ENCODE data around the gene RTBDN. TPM values are rescaled to one million over a fixed set of nuclear protein-coding genes. Genes with fewer than 3 reads are reported as not detected.

The RTBDN gene
- total RNA-seq, 1 experiment from 2014 or later, result 25.1 TPM

GRCh38 chr19:12837225-12837624 is 2.8 kb upstream of the RTBDN start:
- peaks cover 46 to 78% of the 10 kb centered on the region in 2 experiments for H3K4me1 ChIP-seq (ENCODE audit: control insufficient read depth in 1 of 2, insufficient read depth in 2 of 2, low read length in 2 of 2)
- no peak overlapping the region for H3K27ac ChIP-seq (ENCODE audit: low read depth, low read length)
- ChIA-PET POLR2A (interaction anchor here (0.6 to 1.1 kb wide), 3 partner anchors 12 to 61 kb away, joined by 3 to 4 read pairs (median 4); no protein-coding TSS in a partner anchor), RAD21 (ENCODE audit: low non-redundant PET in 1 of 2, low total read pairs in 2 of 2, uncharacterized antibody in 2 of 2, unreplicated experiment in 2 of 2) (no interaction called here), CTCF (interaction anchor here (0.7 to 1.4 kb wide), 13 partner anchors 9 to 140 kb away, joined by 3 to 8 read pairs (median 3); partner anchors contain the start of genes GCDH and GET3)
- DNase-seq (ENCODE audit: low read depth, low spot score) (no peak), ATAC-seq (no peak)
- intact Hi-C loops (cut with micrococcal nuclease), result loop anchor here (5.0 kb wide), 2 partner anchors 35 to 120 kb away; partner anchors contain the start of genes PRDX2 and THSD8
- no peaks in the 10 kb centered on the region for H3K9me3 ChIP-seq (ENCODE audit: control insufficient read depth in 1 of 2, insufficient read depth in 1 of 2, low read depth in 1 of 2, low read length in 2 of 2)
- H3K9me2 ChIP-seq (ENCODE audit: insufficient read depth), result no peaks in the 10 kb centered on the region
- no peak overlapping the region for H2AFZ ChIP-seq (ENCODE audit: low read depth, low read length, poor library complexity, severe bottlenecking)
- peaks cover 26% of the 10 kb centered on the region; the same call in 1 of the 2 replicates for H3K79me2 ChIP-seq (ENCODE audit: insufficient read depth, low read length)
- peak overlapping the region; percentile 91 for H3K4me2 ChIP-seq (ENCODE audit: low read length)
- H3K27me3 ChIP-seq (ENCODE audit: insufficient read depth, low read length), result no peaks in the 10 kb centered on the region
- no peak for TF ChIP-seq POLR2AphosphoS5 (IDR thresholded peaks at IDR 0.05; ENCODE audit: low read depth, low read length)
- TF ChIP-seq MAX (IDR thresholded peaks at IDR 0.05), result peak; percentile 19; the same call in 1 of the 2 replicates
- TF ChIP-seq CTCF (IDR thresholded peaks at IDR 0.05 in 2 of 3, conservative IDR thresholded peaks at IDR 0.05 in 1 of 3; ENCODE audit: borderline replicate concordance in 1 of 3, insufficient read depth in 1 of 3, low read depth in 2 of 3, low read length in 2 of 3), result no peak
- no peak for TF ChIP-seq ATF3 (IDR thresholded peaks at IDR 0.05)
- TF ChIP-seq ZFX (IDR thresholded peaks at IDR 0.05), result no peak
- no peak for TF ChIP-seq ELF1 (IDR thresholded peaks at IDR 0.05; ENCODE audit: borderline replicate concordance, low read depth)
- TF ChIP-seq CEBPB (IDR thresholded peaks at IDR 0.05; ENCODE audit: low read depth), result no peak
- TF ChIP-seq FOSL1 (IDR thresholded peaks at IDR 0.05; ENCODE audit: low read depth), result no peak; the same call in 1 of the 2 replicates
- peak; percentile 73; the same call in 1 of the 2 replicates for TF ChIP-seq CBX3 (IDR thresholded peaks at IDR 0.05; ENCODE audit: low read depth)
- no peak for TF ChIP-seq RAD21 (IDR thresholded peaks at IDR 0.05; ENCODE audit: low read depth)
- no peak; the same call in 1 of the 2 replicates for TF ChIP-seq SP1 (IDR thresholded peaks at IDR 0.05; ENCODE audit: low read depth)
- no peak for TF ChIP-seq SIN3A (IDR thresholded peaks at IDR 0.05; ENCODE audit: low read depth)
- TF ChIP-seq ZNF274 (IDR thresholded peaks at IDR 0.05; ENCODE audit: low read depth, low read length), result no peak
- peak; percentile 45 for TF ChIP-seq JUND (IDR thresholded peaks at IDR 0.05)
- TF ChIP-seq REST (IDR thresholded peaks at IDR 0.05; ENCODE audit: low read depth), result no peak
- H4K20me1 ChIP-seq (ENCODE audit: insufficient read depth), result no peaks in the 10 kb centered on the region
- BruUV-seq (replicated peaks), result no TSS peak
- peak overlapping the region; percentile 88; the same call in 1 of the 2 replicates for H3K9ac ChIP-seq (ENCODE audit: low read length)
- no peak overlapping the region for H3K4me3 ChIP-seq (replicated peaks in 1 of 2; ENCODE audit: low read depth in 1 of 2, low read length in 2 of 2)
- no peaks in the 10 kb centered on the region for H3K36me3 ChIP-seq (ENCODE audit: control insufficient read depth in 1 of 2, insufficient read depth in 2 of 2, low read length in 2 of 2)

All from HCT116 (cell line).